Central memory CD4-positive, alpha-beta T cell (primary cell): ENCODE results near the gene PLXNB3.
A peak's percentile ranks its signal among the peaks of the same experiment; 100 is the strongest.

ENCODE experiments used
- DNase-seq: peaks from one replicate; pipeline ENCODE4 v3.0.0; 2022

PLXNB3 gene

GRCh38 chrX:153818571-153819383 lies 54.7 kb downstream of the PLXNB3 start:
- peak; percentile 49 for DNase-seq

DNA sequence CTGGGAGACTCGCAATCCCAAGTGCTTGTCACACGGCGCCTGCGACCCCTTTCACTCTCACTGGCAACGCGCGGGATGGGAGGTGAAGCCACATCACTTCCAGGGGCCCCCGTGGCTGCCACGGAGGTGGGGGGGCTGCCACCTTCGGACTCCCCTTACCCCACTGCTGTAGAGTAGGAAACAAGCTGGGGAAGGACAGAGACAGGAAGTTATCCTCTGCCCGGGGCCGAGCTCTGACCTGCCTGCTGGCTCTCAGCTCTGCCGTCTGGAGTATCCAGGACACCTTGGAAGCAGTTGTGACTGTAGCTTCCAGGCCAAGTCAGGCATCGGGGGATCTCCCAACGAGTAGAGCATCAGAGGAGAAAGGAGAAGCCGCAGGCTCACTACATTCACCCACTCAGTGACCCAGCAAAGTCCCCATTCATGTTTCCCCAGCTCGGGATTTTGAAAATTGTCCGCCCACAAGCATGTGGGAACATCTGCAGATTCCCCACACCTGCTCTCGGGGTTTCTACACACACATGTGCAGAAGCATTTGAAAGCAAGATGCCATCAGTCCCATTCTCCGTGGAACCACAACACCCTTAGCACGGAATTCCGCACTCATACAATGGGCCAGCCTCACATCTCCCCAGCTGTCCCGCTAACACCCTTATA lies 55.5 kb downstream of the PLXNB3 start:
- DNase-seq, result no peak

DNA sequence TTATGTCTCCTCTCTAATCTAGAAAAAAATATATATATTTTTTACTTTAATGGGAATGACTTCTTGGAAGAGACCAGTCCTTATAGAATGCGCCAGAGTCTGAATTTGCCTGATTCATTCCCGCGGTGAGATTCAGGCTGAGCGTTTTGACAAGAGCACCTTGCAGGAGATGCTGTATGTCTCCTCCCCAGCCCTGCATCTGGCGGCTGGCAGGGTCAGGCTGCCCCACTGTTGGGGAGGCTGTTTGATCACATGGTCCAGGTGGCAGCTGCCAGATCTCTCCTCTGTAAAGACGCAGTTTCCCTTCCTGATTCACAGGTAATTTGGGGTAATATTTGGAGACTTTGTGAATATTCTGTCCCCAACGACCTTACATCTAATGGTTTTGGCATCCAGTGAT lies 56.6 kb downstream of the PLXNB3 start:
- no peak for DNase-seq

DNA sequence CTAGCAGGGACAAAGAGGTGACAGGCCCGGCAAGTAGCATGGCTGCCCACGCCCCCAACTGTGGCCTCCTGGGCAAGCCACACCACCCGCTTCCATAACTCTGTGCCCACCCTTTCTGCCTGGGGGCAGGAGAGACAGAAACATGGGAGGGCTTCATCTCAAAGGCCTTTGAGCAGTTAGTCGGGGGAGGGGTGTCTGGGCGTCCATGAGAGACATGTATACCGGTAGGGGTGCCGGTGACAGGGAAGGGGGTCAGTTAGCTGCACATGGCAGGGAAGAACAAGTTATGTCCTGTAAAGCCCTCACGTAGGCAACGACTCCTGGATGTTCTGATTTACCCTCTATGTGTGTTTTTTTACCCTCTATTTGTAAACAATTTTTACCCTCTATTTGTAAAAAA lies 57.0 kb downstream of the PLXNB3 start:
- no peak for DNase-seq

- no peak for DNase-seq
These were observed 60.3 kb downstream of the PLXNB3 start for GRCh38 chrX:153824348-153824747.

DNA sequence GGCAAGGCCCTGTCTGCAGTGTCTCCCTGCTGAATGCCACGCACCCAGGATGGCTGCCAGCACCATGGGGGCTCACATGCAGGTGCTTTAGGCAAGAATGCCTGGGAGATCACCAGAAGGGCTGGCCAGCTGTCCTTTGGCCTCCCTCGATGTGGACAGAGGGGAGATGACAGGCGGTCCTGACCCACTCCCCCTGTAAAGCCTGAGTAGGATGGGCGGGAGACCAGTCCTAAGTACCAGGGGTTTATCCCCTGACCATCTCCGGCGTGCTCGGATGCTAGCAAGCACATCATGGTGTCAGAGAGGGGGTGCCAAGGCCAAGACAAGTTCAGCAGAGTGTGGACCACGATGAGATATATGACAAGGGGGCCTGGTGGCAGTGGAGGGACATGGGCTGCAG lies 61.0 kb downstream of the PLXNB3 start:
- DNase-seq, result no peak
